HG03175 (cell line): ENCODE data around the gene DCUN1D3.
"Not testable (repeated sequence)": the region's sequence is repeated elsewhere in the genome, so short reads cannot be mapped to it uniquely, and the experiment has no call there.

Experiments used
- ATAC-seq: cut with Tn5 transposase; IDR thresholded peaks from one replicate; pipeline ENCODE4 v1.9.1; 2021; ENCODE audit warnings: mild to moderate bottlenecking, moderate library complexity; ENCODE audit not compliant: unreplicated experiment

The DCUN1D3 gene

GRCh38 chr16:20866145-20866772, 33.9 kb downstream of the DCUN1D3 start:
- no peak for ATAC-seq

GRCh38 chr16:20865420-20866131, 34.6 kb downstream of the DCUN1D3 start:
- no peak for ATAC-seq

- not testable (repeated sequence) for ATAC-seq
These were observed 35.8 kb downstream of the DCUN1D3 start for GRCh38 chr16:20864376-20864775.

DNA sequence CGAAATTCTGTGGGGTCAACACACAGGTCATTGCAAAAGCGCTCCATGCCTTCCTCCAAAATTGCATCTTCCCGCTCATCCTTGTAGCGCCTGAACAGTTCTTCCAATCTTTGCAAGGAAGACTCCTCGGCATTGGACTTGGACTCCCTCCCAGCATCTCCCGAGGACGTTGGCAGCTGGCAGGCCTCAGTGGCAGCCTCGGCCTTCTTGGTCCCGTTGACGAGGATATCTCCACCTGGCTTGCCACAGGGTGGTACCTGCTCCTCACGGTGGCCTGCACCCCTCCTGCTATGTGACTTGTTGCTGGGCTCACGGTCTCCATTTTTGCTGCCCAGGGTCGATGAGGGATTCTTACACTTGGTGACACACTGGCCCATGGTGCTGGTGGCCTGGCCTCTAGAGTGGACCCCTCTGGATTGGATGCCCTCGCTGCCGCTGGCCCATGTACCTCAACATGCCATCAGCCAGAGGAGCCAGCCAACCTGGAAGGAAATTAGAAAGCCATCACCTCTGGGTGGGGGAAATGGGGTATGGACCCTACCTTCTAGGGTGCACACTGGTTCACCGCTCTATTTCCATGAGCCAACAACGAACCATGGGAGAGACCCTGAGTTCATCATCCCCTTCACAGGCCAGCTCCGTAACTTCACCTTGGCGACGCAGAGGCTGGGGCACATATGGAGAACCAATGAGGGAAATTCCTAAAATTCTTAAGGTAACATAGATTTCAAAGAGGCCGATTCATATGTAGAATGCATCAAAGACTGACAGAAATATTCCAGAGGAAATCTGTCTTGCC, 37.8 kb downstream of the DCUN1D3 start:
- ATAC-seq, result no peak

DNA sequence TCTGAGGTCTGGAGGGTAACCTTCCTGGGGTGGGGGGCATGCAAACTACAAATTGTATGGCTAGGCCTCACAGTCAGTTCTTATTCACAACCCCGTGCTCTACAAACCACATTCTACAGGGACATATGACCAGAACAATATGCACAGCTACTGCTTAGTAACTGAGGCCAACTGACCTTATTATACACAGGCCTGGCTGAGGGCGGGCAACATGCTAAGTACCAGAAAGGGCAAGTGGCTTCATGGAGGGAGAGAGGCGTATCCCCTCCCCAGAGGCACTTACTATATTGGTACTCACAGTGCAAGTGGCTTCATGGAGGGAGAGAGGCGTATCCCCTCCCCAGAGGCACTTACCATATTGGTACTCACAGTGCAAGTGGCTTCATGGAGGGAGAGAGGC, 39.2 kb downstream of the DCUN1D3 start:
- not testable (repeated sequence) for ATAC-seq

DNA sequence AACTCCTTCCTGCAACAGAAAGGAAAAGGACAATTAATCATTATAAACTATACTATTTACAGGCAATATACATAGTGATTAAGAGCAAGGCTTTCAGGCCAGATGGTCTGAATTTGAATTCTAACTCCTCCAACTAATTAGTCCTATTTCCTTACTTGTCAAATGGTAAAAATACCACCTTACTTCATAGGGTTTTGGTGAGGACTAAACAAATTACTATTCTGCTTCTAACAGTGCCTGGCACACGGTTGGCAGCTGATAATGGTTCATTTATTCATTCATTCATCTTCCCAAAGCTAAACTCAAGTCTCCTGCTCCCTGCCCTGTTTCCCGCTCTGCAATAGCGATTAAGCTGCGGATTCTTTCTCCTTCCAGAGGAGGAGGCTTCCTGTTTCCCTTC, 39.8 kb downstream of the DCUN1D3 start:
- no peak for ATAC-seq

- ATAC-seq, result no peak
These were observed 40.5 kb downstream of the DCUN1D3 start for GRCh38 chr16:20859699-20860098.

GRCh38 chr16:20859229-20859628, 40.9 kb downstream of the DCUN1D3 start:
- ATAC-seq, result no peak

GRCh38 chr16:20857281-20857680, 42.9 kb downstream of the DCUN1D3 start:
- ATAC-seq, result no peak

GRCh38 chr16:20854963-20855362, 45.2 kb downstream of the DCUN1D3 start:
- ATAC-seq, result no peak

DNA sequence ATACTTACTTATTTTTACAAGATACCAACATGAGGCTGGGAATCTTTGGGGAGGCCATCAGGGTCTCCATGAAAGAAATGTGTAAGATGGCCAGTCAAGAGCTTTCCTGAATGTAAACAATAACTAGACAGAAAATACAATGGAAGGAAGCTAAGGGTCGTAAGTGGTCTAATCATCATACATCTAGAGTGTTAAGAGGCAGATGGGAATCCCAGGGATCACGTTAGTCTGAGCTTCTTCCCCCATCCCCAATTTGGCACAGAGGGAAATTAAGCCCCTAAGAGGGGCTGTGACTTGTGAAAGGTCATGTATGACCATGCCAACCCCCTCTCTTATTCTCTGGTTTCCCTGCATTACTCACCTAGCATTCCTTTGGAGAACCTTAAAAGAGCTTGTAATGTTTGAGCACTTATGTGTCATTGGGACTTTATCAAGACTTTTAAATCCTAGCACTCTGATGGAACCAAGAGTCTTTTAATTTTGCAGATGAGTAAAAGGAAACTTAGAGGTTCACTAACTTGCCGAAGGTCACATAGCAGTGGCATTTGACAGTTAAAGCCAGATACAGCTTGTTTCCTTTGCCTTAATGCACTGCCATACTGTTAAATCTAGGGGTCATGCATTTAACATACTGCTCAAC, 46.1 kb downstream of the DCUN1D3 start:
- ATAC-seq, result no peak

GRCh38 chr16:20853143-20853542, 47.0 kb downstream of the DCUN1D3 start:
- ATAC-seq, result no peak

- ATAC-seq, result no peak
These were observed 48.6 kb downstream of the DCUN1D3 start for GRCh38 chr16:20851601-20852000.

DNA sequence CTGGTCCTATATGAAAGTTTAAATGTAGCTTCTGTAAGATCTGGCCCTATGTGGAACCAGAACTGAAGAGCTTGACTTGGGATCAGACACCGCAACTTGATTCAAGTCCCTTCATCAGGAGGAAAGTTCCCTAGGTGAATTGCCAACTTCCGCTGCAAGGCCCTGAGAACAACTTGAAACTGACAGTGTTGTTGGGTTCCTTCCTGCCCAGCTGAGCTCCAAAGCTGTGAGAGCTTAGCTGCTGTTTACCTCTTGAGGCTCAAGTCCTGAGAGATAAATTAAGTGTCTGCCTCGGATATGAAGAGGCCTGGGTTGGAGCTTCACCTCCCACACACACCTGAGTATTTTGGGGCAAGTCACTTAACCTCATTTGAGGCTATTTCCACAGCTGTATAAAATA, 49.2 kb downstream of the DCUN1D3 start:
- ATAC-seq, result no peak

GRCh38 chr16:20849589-20850390, 50.4 kb downstream of the DCUN1D3 start:
- no peak for ATAC-seq

GRCh38 chr16:20847550-20847949, 52.6 kb downstream of the DCUN1D3 start:
- no peak for ATAC-seq

DNA sequence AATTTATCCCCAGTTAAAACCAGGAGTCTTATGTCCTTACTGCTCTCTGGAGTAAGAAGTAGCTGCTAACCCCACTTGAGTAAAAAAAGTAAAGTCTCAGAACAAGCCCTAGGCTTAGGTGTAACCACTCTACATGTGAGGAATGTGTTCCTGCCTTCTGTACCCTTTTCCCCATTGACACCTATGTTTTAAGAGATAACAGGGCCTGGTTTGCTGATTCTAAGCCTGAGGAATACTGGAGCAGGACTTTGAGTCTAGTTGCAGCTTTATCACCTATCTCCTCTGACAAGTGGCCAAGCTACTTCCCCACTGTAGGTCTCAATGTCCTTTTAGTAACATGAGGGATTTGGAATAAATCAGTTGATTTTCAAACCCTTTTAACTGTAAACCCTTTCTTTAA, 53.6 kb downstream of the DCUN1D3 start:
- ATAC-seq, result no peak

- no peak for ATAC-seq
These were observed 54.1 kb downstream of the DCUN1D3 start for GRCh38 chr16:20846030-20846429.

DNA sequence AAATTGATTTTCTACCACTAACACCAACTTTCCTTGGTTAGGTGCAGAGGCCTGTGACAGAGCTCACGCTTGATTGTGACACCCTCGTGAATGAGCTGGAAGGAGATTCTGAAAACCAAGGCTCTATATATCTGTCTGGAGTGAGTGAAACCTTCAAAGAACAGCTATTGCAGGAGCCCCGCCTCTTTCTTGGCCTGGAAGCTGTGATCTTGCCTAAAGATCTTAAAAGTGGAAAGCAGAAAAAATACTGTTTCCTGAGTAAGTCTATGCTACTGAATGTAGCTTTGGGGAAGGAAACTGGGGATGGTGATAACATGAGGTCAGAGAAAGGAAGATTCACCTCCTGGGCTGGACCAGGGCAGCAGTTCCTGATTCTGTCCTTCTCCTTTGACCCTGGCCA, 55.6 kb downstream of the DCUN1D3 start:
- no peak for ATAC-seq

DNA sequence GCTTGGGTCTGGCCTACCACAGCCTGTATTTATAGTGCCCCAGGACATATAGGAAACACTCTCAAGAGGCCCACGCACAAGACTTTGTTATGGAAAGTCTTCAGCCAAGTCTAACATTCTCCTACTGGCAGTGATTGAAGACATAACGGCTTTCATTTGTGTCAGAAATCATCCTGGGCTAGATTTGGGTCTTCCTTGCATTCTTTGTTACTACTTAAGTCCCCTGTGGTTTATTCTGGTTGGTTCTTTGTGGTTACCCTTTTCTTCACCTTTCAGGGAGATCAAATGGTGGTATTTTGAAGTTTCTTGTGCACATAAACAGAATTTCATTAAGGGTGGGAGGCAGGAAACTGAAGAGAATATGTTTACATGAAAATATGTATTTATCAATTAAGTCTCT, 56.1 kb downstream of the DCUN1D3 start:
- no peak for ATAC-seq

DNA sequence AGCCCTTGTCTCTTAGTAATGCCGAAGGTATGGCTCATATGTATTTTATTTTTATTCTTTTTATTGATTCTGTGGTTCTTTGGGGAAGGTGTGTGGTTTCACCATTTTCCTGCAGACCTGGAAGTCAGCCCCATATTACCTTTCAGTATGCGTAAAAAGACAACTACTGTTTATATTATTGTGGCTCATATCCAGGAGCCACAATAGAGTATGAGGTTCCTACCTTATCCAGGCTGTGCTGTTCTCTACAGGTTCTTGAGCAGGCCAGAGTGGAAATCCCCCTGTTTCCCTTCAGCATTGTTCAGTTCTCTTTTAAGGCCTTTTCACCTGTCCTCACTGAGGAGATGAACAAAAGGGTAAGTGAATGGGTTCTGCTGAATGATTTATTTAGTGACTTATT, 60.7 kb downstream of the DCUN1D3 start:
- ATAC-seq, result no peak
